ENCODE data around the gene SLC4A8. TPM values are rescaled to one million over a fixed set of nuclear protein-coding genes. Genes with fewer than 3 reads are reported as not detected.
"Not testable (repeated sequence)": the region's sequence is repeated elsewhere in the genome, so short reads cannot be mapped to it uniquely, and the experiment has no call there.

Gene SLC4A8
- total RNA-seq, 3 donors from 2014 or later, result 0.82 to 2.9 (median 1.1) TPM

DNA sequence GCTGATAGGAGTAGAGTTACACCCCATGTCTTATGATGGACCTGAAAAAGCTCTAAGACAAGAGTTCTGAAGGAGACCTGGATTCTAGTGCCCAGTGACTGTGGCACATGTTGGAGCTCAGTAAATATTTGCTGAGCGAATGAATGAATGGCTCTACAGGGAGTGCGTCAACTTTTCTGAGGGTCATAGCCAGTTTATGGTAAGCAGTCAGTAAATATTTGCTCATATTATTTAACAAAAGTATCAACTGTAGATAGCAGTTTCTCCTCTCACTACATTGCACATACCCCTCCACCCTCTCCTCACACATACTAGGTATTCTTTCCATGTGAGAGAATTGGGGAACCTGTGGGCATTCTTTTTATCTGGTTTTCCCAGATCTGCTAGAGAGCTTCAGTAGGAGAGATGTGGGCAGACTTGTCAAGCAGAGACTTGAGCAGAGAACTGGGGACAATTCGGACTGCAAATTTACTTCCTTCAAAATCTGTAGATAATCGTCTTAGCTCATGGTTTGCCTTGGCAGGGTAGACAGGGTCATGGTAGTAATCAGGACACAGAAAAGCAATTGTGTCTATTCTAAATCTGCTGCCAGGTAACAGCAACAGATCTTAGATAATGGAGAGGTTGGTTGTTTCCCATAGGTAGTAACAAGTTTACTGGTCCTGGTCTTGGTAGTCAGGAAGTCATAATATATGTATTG is 5.7 kb downstream of the SLC4A8 start:
- H3K4me3 Mint-ChIP-seq, result no peak overlapping the region
- H3K4me1 Mint-ChIP-seq (ENCODE audit: low read depth), result peaks cover under 1% of the 10 kb centered on the region
- no peaks in the 10 kb centered on the region for H3K36me3 Mint-ChIP-seq (ENCODE audit: insufficient read depth)
- DNase-seq (no peak), ATAC-seq (no peak)
- no peaks in the 10 kb centered on the region for H3K9me3 Mint-ChIP-seq
- H3K27me3 Mint-ChIP-seq (ENCODE audit: low read depth), result no peaks in the 10 kb centered on the region

DNA sequence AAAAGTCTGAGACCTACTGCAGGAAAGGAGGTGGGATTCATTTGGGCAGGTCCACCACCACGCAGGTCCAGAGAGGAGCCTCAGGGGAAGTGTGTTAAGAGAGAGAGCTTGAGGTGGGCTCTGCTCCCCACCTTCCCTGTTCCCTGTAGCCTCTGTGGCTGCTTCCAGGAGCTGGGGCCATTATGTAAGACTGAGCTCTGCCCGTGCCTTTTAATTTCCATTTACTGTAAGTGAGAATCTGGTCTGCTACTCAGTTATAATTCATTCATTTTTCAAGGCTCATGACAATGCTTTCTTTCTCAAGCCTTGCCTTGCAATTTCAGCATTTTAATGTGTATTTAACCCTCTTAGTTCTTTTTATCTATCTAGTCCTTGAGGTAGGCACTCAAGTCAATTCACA is 8.3 kb downstream of the SLC4A8 start:
- peaks cover 3% of the 10 kb centered on the region for H3K4me1 Mint-ChIP-seq (ENCODE audit: low read depth)
- no peaks in the 10 kb centered on the region for H3K36me3 Mint-ChIP-seq (ENCODE audit: insufficient read depth)
- no peaks in the 10 kb centered on the region for H3K9me3 Mint-ChIP-seq
- DNase-seq, result no peak
- no peak for ATAC-seq
- H3K4me3 Mint-ChIP-seq, result no peak overlapping the region
- no peaks in the 10 kb centered on the region for H3K27me3 Mint-ChIP-seq (ENCODE audit: low read depth)

DNA sequence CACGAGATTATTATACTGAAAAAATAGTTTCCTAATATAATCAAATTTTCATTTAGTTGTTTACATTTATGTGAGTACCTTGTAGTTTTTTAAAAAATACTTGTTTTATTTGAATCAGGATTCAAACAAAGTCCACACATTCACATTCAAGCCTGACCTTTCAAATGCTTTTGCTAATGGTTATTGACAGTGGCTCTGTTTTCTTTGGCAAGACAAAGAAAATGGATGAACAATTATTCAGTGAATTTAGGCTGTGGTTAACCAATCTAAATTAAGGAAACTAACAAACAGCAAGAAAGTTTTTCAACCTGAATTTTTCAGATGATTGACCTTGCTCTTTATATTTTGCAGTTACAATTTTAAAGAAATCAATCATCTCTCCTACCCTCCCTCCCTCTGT is 9.7 kb downstream of the SLC4A8 start:
- Mint-ChIP-seq H3K4me3 (no peak overlapping the region), H3K27me3 (ENCODE audit: low read depth) (no peaks in the 10 kb centered on the region), H3K4me1 (ENCODE audit: low read depth) (peaks cover 5% of the 10 kb centered on the region), H3K9me3 (no peaks in the 10 kb centered on the region), H3K36me3 (ENCODE audit: insufficient read depth) (no peaks in the 10 kb centered on the region)
- ATAC-seq (no peak), DNase-seq (no peak)

DNA sequence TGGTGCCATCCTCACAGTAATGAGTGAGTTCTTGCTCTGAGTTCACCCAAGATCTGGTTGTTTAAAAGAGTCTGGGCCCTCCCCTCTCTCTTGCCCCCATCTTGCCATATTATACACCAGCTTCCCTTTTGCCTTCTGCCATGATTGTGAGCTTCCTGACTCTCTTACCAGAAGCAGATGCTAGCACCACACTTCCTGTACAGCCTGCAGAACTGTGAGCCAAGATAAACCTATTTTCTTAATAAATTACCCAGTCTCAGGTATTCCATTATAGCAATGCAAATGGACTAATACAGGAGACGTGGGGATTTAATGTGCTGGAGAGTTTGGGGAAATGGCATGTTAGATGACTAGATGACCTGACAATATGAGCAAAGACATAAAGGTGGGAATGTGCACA is 12.8 kb downstream of the SLC4A8 start:
- no peaks in the 10 kb centered on the region for H3K9me3 Mint-ChIP-seq
- no peak overlapping the region for H3K4me3 Mint-ChIP-seq
- ATAC-seq, result no peak
- H3K27me3 Mint-ChIP-seq (ENCODE audit: low read depth), result no peaks in the 10 kb centered on the region
- H3K36me3 Mint-ChIP-seq (ENCODE audit: insufficient read depth), result no peaks in the 10 kb centered on the region
- peaks cover 22% of the 10 kb centered on the region for H3K4me1 Mint-ChIP-seq (ENCODE audit: low read depth)
- no peak for DNase-seq

DNA sequence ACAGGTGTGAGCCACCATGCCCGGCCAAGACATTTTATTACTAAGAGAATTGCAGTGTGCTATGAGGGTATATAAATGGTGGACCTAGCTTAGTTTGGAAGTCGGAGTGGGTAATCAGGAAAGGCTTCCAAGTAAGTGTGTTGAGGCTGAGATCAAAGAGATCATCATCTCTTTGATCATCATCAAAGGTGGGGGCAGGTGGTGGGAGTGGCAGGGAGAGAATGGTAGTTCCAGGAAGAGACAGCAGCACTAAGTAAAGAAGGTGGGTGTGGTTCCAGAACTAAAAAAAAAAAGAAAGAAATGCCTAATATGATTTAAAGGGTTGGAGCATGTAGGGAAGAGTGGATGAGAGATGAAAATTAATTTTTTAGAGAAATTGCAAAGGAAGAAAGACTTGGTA is 14.7 kb downstream of the SLC4A8 start:
- no peak for ATAC-seq

DNA sequence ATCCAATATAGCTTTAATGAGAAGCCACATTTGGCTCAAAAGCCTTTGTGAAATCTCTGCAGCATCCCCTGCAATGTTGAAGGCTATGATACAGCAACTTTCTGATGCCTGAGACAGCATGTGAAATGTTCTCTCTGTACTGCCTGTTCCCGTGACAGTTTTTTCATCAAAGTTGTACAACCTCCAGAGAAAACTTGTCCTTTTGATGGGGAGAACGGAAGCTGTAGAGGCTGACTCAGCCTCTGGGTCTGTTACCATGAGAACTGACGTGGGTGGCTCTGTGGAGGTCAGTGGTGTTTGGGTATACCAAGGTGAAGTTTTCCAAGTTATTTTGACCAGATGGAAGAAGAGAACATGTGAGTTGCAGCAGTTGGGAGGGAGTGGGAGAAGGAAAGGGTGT is 17.0 kb downstream of the SLC4A8 start:
- Mint-ChIP-seq H3K36me3 (ENCODE audit: insufficient read depth) (no peaks in the 10 kb centered on the region), H3K4me3 (no peak overlapping the region), H3K4me1 (ENCODE audit: low read depth) (peaks cover 22% of the 10 kb centered on the region), H3K9me3 (no peaks in the 10 kb centered on the region), H3K27me3 (ENCODE audit: low read depth) (no peaks in the 10 kb centered on the region)
- DNase-seq (no peak), ATAC-seq (peak in 1 of 2 donors; percentile 48)

More for the DNA sequence above, 14.7 kb downstream of the SLC4A8 start:
- H3K4me3 Mint-ChIP-seq, result no peak overlapping the region
- no peaks in the 10 kb centered on the region for H3K36me3 Mint-ChIP-seq (ENCODE audit: insufficient read depth)
- H3K9me3 Mint-ChIP-seq, result no peaks in the 10 kb centered on the region
- H3K27me3 Mint-ChIP-seq (ENCODE audit: low read depth), result no peaks in the 10 kb centered on the region
- DNase-seq, result no peak
- peaks cover 22% of the 10 kb centered on the region for H3K4me1 Mint-ChIP-seq (ENCODE audit: low read depth)

DNA sequence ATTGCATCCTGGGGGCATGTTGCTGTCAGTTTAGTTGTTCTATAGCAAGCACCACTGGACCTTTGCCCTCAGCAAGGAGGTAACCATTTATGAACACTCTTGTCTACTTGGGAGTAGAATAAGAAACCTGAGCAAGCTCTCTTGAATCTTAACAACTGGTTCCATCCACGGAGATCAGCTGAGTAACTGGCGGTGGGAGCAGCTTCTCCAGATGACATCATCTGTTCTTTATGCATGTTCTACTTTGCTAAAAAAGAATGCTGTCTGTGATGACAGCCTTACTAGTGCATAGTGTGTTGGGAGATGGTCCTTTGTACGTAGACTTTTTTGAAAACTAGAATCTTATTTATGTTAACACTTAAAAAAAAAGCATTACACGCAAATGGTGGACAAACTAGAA is 17.7 kb downstream of the SLC4A8 start:
- DNase-seq, result no peak
- H3K36me3 Mint-ChIP-seq (ENCODE audit: insufficient read depth), result no peaks in the 10 kb centered on the region
- H3K4me1 Mint-ChIP-seq (ENCODE audit: low read depth), result peaks cover 22% of the 10 kb centered on the region
- H3K9me3 Mint-ChIP-seq, result no peaks in the 10 kb centered on the region
- H3K27me3 Mint-ChIP-seq (ENCODE audit: low read depth), result no peaks in the 10 kb centered on the region
- no peak overlapping the region for H3K4me3 Mint-ChIP-seq
- ATAC-seq, result no peak

DNA sequence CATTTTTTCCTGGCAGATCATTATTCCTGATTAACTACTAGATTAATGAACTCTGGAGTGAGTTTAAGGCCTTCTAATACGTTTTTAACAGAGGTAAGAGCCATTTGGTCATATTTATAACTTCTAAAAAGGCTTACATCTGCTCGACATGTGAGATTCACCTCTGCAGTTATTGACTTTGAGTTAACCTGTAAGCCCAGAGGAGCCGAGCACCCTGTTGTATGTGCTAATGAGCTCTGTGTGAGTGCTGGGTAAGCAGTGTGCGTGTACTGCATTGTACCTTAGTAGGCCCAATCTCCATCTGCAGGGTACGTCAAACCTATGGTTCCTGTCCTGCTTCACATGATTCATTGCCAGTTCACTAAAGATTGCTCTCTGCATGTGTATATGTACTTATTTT is 18.9 kb downstream of the SLC4A8 start:
- H3K4me1 Mint-ChIP-seq (ENCODE audit: low read depth), result peaks cover 19% of the 10 kb centered on the region
- DNase-seq (no peak), ATAC-seq (no peak)
- H3K36me3 Mint-ChIP-seq (ENCODE audit: insufficient read depth), result no peaks in the 10 kb centered on the region
- H3K27me3 Mint-ChIP-seq (ENCODE audit: low read depth), result no peaks in the 10 kb centered on the region
- H3K4me3 Mint-ChIP-seq, result no peak overlapping the region
- no peaks in the 10 kb centered on the region for H3K9me3 Mint-ChIP-seq

DNA sequence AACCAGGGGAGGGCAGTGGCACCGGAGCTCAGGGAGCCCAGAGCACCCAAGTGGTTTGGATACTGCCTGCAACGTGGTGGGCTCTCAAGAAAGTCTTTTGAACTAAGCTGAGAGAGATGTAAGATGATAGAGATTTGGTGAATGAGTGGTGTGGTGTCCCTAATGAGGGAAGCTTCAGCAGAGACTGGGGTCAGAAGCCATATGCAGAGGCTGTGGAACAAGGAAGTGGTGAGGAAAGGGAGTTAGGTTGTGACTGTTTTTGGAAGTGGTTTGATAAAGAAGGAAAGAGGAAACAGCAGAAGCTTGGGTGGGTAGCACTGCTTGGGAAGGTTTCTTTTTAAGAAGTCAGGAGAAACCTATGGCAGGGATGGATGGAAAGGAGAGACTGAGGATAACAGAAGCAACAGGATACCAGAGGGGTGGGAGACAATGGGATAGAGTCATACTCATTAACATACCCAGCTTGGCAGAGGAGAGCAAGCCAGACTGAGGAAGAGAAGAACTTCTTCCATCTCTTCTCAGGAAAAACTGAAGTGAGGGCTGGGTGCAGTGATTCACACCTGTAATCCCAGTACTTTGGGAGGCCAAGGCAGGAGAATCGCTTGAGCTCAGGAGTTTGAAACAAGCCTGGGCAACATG is 24.1 kb downstream of the SLC4A8 start:
- no peak for ATAC-seq
- H3K9me3 Mint-ChIP-seq, result no peaks in the 10 kb centered on the region
- no peak overlapping the region for H3K4me3 Mint-ChIP-seq
- H3K36me3 Mint-ChIP-seq (ENCODE audit: insufficient read depth), result peaks cover 5% of the 10 kb centered on the region
- no peaks in the 10 kb centered on the region for H3K27me3 Mint-ChIP-seq (ENCODE audit: low read depth)
- DNase-seq, result no peak
- no peaks in the 10 kb centered on the region for H3K4me1 Mint-ChIP-seq (ENCODE audit: low read depth)

DNA sequence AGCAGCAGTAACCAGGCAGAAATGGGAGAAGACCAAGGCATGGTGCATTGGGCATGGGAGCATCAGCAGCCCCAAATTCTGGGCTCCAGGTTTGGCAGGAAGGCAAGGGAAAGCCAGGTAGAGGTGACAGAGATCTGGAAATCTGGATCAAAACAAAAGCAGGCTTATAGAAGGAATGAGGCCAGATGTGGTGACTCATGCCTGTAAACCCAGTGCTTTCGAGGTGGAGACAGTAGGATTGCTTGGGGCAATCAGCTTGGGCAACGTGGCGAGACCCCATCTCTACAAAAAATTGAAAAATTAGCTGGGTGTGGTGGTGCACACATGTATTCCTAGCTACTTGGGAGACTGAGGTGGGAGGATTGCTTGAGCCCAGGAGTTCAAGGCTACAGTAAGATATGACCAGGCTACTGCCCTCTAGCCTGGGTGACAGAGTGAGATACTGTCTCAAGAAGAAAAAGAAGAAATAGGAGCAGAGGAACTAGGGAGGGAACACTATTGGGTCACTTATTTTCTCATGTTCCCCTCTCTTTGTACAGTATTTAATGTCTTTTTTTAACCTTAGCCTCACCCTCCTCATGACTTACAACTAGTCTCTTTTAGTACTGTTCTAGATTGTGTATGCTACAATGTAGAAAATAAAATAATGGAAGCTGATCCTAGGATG is 25.1 kb downstream of the SLC4A8 start:
- H3K9me3 Mint-ChIP-seq, result no peaks in the 10 kb centered on the region
- no peak overlapping the region for H3K4me3 Mint-ChIP-seq
- no peaks in the 10 kb centered on the region for H3K4me1 Mint-ChIP-seq (ENCODE audit: low read depth)
- peaks cover 5% of the 10 kb centered on the region for H3K36me3 Mint-ChIP-seq (ENCODE audit: insufficient read depth)
- DNase-seq (no peak), ATAC-seq (no peak)
- H3K27me3 Mint-ChIP-seq (ENCODE audit: low read depth), result no peaks in the 10 kb centered on the region

DNA sequence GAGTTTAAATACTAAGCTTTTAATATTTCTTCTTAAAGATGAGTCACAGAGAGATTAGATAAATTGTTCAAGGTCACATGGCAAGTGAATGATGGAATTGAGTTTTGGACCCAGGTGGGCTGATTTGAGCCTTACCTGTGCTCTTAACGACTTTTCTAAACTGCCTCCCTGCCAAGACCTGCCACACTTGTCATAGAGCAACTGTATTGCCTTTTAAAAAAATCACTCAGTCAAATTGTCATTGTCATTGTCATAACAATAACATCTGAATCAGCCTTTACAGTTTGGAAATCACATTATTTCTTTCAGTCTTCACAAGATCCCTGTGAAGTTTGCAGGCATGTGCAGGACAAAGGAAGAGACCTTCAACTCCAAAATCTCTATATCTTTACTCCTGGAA is 25.7 kb downstream of the SLC4A8 start:
- H3K27me3 Mint-ChIP-seq (ENCODE audit: low read depth), result no peaks in the 10 kb centered on the region
- H3K36me3 Mint-ChIP-seq (ENCODE audit: insufficient read depth), result peaks cover 5% of the 10 kb centered on the region
- H3K4me3 Mint-ChIP-seq, result no peak overlapping the region
- ATAC-seq, result no peak
- no peak for DNase-seq
- H3K4me1 Mint-ChIP-seq (ENCODE audit: low read depth), result no peaks in the 10 kb centered on the region
- no peaks in the 10 kb centered on the region for H3K9me3 Mint-ChIP-seq

DNA sequence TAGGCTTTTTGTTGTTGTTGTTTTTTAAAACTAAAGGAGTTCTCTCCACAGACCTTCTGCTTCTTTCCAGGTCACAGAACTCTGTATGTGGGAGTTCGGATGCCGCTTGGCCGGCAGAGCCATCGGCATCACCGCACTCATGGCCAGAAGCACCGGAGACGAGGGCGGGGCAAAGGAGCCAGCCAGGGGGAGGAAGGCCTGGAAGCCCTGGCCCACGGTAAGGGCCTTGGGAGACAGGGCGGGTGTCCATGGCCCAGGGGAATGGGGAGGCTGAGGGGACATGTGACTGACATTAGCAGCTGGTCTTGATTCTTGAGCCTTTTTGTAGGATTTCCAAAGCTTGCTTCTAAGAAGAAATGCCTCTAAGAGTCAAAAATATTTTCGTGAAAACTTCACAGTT is 26.2 kb downstream of the SLC4A8 start:
- Mint-ChIP-seq H3K4me1 (ENCODE audit: low read depth) (no peaks in the 10 kb centered on the region), H3K27me3 (ENCODE audit: low read depth) (no peaks in the 10 kb centered on the region), H3K36me3 (ENCODE audit: insufficient read depth) (peaks cover 5% of the 10 kb centered on the region), H3K9me3 (no peaks in the 10 kb centered on the region), H3K4me3 (no peak overlapping the region)
- ATAC-seq, result no peak
- no peak for DNase-seq

DNA sequence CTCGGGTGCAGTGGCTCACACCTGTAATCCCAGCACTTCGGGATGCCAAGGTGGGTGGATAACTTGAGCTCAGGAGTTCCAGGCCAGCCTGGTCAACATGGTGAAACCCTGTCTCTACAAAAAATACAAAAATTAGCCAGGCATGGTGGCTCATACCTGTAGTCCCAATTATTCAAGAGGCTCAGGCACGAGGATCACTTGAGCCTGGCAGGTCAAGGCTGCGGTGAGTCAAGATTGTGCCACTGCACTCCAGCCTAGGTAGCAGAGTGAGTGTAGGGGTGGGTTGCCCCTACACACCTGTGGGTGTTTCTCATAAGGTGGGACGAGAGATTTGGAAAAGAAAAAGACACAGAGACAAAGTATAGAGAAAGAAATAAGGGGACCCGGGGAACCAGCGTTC is 29.4 kb downstream of the SLC4A8 start:
- H3K4me1 Mint-ChIP-seq (ENCODE audit: low read depth); H3K9me3 Mint-ChIP-seq; DNase-seq; H3K4me3 Mint-ChIP-seq; H3K27me3 Mint-ChIP-seq (ENCODE audit: low read depth); ATAC-seq; H3K36me3 Mint-ChIP-seq (ENCODE audit: insufficient read depth): not testable (repeated sequence)

DNA sequence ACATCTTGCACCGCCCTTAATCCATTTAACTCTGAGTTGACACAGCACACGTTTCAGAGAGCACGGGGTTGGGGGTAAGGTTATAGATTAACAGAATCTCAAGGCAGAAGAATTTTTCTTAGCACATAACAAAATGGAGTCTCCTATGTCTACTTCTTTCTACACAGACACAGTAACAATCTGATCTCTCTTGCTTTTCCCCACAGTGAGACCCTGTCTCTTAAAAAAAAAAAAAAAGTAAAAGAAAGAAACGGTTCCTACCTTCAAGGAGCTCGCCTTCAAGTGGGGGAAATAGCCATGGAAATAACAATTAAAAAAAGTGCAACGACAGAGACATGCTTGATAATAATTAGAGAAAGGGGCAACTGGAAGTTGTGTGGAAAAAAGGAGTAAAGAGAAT is 30.4 kb downstream of the SLC4A8 start:
- not testable (repeated sequence) for H3K4me3 Mint-ChIP-seq; H3K9me3 Mint-ChIP-seq; DNase-seq; H3K27me3 Mint-ChIP-seq (ENCODE audit: low read depth); H3K4me1 Mint-ChIP-seq (ENCODE audit: low read depth); ATAC-seq; H3K36me3 Mint-ChIP-seq (ENCODE audit: insufficient read depth)

DNA sequence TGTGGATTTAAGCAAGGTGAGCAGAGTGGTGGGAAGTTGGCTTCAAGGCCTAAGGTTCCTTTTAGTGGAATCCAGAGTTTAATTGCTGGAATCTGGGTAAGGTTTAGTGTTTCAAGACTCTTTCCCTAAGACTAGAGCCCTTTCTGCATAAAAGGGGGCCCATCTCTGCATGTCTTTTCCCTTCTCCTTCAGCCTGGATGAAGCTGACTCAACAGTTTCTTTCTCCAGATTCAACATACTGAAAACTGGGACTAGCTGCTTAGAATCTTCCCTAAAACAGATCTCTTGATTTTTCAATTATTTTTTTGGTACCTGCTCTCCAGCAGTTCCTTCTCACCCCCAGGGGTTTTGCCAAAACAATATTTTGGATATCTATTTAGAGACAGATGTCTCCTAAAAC is 34.0 kb downstream of the SLC4A8 start:
- Mint-ChIP-seq H3K27me3 (ENCODE audit: low read depth) (no peaks in the 10 kb centered on the region), H3K9me3 (no peaks in the 10 kb centered on the region), H3K4me3 (no peak overlapping the region), H3K36me3 (ENCODE audit: insufficient read depth) (no peaks in the 10 kb centered on the region), H3K4me1 (ENCODE audit: low read depth) (no peaks in the 10 kb centered on the region)
- no peak for DNase-seq
- ATAC-seq, result no peak
